HL-60/S4 (cell line): ENCODE data around the gene CLCC1.
"Not testable (repeated sequence)": the region's sequence is repeated elsewhere in the genome, so short reads cannot be mapped to it uniquely, and the experiment has no call there.

Experiments used
- in situ Hi-C: fragments of 300-500 bp; cut with MboI; formaldehyde crosslinking; loops from 2 replicates; pipeline ENCODE4 v1.14.3; 2022; ENCODE audit warnings: low sequenced_read_pairs

The CLCC1 gene

GRCh38 chr1:108963052-108963686 lies at the start of gene CLCC1:
Gene CLCC1, minus strand, starts transcription at chr1:108963484. Its CDS starts 13,047 bp downstream, at chr1:108950437.
- in situ Hi-C loops = no loop called here

DNA sequence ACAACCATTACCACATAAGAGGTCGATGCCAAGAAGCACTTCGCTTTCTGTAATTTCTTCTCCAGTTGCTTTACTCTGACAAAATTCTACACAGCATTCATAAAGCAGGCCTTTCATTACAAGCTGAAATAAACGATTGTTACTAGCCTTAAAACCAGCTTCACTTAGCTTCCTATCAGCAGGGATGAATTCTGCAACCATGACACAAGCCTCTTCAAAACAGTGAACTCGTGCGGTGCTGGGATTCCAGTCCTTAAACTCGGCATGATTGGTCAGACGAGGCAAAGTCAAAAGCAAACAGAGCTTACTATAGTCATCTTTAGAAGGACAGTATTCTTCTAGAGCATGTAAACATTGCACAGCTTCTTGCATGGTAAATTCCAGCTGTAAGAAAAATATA lies 48.1 kb upstream of the CLCC1 start:
- in situ Hi-C loops = no loop called here

DNA sequence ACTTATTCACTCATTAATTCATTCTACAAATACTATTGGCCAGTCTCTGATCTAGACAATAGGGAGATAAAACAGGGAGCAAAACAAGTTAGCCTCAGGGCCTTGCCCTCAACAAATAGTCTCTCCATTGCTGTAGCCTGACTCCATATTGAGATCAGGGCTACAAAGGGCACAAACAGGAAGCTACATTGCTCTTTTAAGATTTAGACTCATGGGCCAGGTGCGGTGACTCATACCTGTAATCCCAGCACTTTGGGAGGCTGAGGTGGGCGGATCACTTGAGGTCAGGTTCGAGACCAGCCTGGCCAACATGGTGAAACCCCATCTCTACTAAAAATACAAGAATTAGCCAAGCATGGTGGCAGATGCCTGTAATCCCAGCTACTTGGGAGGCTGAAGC lies 33.3 kb upstream of the CLCC1 start:
- in situ Hi-C loops = not testable (repeated sequence)

DNA sequence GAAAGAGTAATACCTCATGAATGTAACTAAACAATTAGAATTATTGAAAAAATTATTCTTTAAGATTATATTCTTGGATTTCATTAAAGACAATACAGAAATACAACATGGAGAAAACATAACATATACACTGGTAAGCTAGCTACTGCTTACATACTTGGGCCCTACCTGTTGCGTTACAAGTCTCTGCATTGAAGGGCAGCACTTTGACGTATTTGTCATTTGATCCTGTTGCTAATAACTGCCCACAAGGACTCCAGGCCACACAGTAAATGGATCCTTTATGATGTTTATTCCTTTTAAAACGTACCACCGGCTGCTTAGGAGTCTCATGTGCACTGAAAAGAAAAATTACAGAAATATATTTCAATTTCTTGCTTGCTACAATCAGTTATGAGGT lies 19.8 kb upstream of the CLCC1 start:
- in situ Hi-C loops = no loop called here

GRCh38 chr1:108976658-108977057 lies 13.4 kb upstream of the CLCC1 start:
- in situ Hi-C loops = no loop called here

DNA sequence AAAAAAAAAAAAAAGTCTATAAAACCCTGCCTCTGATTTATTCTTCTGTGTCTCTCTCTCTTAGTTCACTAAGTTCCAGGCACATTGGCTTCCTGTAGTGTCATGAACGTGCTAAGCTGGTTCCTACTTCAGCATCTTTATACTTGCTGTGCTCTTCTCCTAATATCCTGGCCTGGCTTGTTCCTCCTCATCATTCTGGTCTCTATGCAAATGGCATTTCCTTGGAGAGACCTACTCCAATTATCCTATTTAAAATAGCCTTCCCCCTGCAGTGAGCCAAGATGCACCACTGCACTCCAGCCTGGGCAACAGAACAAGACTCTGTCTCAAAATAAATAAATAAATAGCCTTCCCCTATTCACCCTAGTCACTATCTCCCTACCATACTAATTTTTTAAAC lies 9.7 kb upstream of the CLCC1 start:
- in situ Hi-C loops = no loop called here

GRCh38 chr1:108969346-108969745 lies 6.1 kb upstream of the CLCC1 start:
- in situ Hi-C loops = no loop called here

GRCh38 chr1:108962681-108963051 lies 618 bp downstream of the CLCC1 start:
- in situ Hi-C loops = no loop called here

GRCh38 chr1:108961752-108962486 lies 1.4 kb downstream of the CLCC1 start:
- in situ Hi-C loops = no loop called here

DNA sequence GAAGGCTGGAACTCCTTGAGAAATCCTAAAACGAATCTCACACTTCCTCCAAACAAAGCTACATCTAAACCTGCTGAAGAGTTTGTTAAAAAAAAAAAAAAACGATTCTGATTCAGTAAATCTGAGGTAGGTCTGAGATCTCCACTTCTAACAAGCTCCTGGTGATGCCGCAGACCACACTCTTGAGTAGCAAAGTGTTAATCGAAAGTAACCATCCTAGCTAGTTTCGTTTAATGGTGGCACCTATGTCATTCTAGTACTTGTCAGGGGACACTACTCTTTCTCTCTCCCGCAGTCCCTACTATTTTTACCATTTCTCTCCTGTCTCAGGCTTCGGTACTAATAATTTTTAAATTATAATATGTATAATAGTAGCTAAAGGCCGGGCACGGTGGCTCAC lies 2.1 kb downstream of the CLCC1 start:
- in situ Hi-C loops = no loop called here

DNA sequence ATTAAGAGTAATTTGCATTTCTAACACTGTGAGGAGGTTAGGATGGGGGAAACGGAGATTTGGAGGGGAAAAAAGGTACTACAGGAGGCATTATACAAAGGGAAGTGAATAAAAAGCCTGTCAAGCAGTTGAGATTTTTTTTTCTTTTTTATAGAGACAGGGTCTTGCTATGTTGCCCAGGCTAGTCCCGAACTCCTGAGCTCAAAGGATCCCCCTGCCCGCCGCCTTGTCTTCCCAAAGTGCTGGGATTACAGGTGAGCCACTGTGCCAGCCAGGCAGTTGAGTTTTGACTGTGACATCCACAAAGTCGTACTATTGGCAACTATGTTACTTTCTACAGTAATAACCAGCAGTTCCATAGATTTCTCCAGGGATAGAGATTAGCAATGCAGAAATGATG lies 2.6 kb downstream of the CLCC1 start:
- in situ Hi-C loops = no loop called here

DNA sequence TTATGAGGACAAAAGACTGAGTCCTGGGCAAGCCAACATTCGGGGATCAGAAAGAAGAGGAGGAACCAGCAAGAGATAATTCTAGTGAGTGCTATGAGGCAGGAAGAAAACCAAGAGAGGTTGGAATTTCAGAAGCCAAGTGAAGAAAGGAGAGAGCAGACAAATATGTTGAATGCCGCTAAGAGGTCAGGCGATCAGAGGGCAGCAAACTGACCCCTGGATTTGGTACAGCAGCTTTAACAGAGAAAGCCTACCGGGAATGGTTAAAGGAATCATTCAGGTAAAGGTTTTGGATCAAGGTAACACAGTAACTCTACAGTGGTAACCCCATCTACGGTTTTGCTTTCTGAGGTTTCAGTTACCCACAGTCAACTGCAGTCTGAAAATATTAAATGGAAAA lies 5.4 kb downstream of the CLCC1 start:
- in situ Hi-C loops = no loop called here

DNA sequence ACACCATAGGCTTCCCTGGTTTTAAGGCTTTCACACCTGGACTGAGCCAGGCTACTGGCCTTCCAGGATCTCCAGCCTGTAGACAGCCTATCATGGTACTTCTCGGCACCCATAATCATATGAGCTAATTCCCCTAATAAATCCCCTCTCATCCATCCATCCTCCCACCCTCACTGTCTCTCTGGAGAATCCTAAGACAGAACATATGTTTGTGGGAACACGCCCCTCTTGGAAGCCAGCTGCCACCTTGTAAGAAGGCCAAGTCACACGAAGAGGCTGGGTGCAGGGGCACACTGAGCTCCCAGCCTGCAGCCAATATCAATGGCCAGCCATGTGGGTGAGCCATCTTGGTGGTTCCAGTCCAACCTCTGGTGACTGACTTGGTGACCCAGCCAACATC lies 7.4 kb downstream of the CLCC1 start:
- in situ Hi-C loops = no loop called here

DNA sequence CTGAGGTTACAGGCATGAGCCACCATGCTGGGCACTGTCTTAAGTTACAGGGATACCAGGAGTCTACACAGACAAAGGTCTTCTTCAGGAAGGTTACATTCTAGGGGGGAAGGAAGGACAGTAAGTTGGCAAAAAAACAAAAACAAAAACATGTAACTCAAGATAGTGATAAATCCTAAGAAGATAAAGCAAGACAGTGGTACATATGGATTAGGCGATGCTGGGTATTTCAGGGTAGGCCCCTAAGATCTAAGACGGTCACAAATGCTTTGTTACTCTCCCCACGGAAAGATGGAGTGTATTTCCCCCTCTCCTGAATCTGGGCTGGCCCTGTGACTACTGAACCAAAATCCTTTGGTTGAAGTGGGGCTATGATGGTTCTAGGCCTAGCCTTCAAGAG lies 8.2 kb downstream of the CLCC1 start:
- in situ Hi-C loops = no loop called here

GRCh38 chr1:108953452-108953851 lies 9.8 kb downstream of the CLCC1 start:
- in situ Hi-C loops = no loop called here

GRCh38 chr1:108951242-108951641 lies 12.0 kb downstream of the CLCC1 start:
- in situ Hi-C loops = no loop called here

DNA sequence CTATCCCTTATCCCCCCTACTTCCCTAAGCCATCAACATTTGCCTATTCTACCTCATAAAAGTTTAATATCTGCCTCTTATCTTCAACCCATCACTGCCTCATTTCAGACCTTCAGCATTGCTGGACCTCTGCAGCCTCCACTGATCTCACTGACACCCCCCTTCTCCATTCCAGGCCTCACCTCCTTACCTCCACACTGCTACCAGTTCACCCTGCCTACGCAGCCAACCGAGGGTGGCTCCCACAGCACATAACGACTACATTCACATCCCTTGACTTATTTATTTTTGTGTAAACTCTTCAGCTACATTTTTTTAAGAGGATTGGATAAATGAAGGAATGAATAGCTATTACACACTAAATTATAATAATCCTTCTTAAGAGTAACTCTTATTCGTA lies 14.2 kb downstream of the CLCC1 start:
- in situ Hi-C loops = no loop called here

DNA sequence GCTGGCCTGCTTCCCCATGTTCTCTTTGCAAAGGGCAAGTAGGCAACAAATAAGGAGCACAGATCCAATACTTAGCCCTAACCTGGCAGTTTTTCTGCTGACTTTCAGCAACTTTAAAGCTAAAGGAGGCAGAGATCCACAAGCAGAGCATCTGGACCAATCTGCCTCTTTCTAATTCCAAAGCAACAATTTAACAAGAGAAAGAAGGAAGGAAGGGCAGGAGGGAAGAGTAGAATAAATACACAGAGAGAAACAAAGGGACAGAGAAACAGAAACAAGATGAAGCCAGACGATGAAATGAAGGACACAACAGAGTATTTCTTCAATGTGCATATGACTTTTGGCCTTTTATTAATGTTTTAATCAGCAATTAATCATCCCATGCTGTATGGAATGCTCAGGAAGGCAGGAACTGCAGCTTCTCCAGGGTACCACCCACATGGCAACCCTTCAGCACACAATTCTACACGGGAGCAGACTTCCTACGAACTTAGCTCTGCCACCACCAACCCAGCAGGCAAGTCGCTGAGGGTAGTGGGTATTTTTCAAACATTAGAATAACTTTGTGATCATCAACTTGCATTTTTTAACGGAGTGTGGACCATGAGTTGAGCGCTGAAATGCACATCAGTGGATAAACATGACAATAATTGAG lies 15.3 kb downstream of the CLCC1 start:
- in situ Hi-C loops = no loop called here

DNA sequence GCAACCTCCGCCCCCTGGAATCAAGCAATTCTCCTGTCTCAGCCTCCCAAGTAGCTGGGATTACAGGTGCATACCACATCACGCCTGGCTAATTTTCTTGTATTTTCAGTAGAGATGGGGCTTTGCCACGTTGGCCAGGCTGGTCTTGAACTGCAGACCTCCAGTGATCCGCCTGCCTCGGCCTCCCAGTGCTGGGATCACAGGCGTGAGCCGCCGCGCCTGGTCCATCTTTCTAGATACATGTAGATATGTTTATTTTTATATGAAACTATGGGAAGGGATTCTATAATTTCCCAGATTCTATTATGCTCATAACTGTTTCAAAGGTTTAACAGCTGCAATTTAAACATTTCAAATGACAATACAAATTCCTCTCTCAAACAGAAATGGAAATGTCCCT lies 27.1 kb downstream of the CLCC1 start:
- in situ Hi-C loops = no loop called here

DNA sequence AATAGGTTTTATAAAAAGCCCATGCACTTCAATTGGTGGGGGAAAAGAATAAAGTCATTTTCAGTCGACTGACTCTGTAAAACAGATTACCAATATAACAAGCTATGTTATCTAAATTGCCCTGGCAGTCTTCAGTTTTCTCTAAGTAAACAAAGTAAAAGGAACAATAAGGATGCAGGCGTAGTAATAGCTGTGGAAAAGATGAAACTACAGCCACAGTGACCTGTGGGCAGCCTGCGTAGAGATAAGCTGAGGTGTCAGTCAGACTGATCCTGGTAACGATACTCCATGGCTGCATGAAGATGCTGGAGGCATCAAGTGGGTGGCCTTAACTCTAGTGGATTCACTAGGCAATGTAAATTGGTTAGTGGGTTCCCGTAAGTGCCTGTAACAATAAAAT lies 29.3 kb downstream of the CLCC1 start:
- in situ Hi-C loops = no loop called here

DNA sequence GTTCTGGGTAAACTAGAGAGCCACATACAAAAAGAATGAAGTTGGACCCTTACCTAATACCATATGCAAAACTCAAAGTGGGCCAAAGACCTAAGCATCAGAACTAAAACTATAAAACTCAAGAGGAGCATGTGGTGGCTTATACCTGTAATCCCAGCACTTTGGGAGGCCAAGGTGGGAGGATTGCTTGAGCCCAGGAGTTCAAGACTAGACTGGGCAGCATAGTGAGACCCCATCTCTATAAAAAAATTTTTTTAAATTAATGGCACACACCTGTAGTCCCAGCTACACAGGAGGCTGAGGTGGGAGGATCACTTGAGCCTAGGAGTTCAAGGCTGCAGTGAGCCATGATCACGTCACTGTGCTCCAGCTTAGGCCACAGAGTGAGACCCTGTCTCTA lies 35.7 kb downstream of the CLCC1 start:
- in situ Hi-C loops = not testable (repeated sequence)

GRCh38 chr1:108925920-108926319 lies 37.4 kb downstream of the CLCC1 start:
- in situ Hi-C loops = no loop called here
